Stimulated activated CD8-positive, alpha-beta memory T cell treated with anti-CD3 and anti-CD28 coated beads, Interleukin-7, amount 100 ng/mL, for 48 hours (primary cell): ENCODE measurements around the gene LIM2.
A peak's percentile ranks its signal among the peaks of the same experiment; 100 is the strongest.
"Not testable (repeated sequence)": the region's sequence is repeated elsewhere in the genome, so short reads cannot be mapped to it uniquely, and the experiment has no call there.

Source experiments
- DNase-seq, 2 donors: peaks; one replicate each; pipeline ENCODE4 v3.0.0-alpha.2; 2020; ENCODE audit warnings: low read depth in 1 of 2; ENCODE audit errors: extremely low read depth in 1 of 2

The LIM2 gene

DNA sequence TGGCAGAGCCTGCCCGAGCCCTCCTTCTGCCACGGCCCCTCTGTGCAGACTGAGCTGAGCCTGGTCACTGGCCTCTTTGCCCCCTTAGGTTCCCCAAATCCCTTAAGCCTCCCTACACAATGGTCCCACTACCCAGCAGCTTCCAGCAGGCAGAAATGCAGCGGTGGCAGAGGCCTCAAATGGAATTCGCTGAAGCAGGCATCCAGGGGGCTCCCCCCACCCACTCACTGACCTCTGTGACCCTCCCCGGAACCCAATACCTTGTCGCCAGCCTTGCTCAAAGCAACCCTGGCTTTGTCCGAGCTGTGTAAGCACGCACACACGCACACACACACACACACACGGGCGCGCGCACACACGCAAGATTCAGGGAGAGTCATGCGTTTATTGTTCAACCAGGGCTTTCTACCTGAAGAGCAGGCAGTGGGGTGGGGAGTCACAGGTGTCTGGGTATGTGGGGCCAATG lies at the start of gene LIM2:
Gene LIM2, minus strand, starts transcription at position 51 of the 466 bp plus-strand sequence. CDS start 531 bp downstream, outside the sequence.
- DNase-seq = no peak

DNA sequence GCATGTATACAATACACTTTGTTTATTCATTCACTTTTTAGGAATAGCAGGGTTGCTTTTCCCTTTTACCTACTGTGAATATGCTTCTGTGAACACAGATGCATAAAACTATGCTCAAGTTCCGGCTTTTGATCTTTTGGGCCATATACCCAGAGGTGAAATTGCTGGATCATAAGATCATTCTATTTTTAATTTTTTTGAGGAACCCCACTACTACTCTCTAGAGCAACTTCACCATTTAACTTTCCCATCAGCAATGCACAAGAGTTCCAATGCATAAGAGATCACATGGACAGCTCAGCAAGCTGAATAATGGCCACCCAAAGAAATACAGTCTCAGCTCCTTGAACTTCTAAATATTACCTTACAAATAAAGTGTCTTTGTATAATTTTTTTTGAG lies 46.7 kb upstream of the LIM2 start:
- DNase-seq = no peak

- DNase-seq = no peak
Observed at GRCh38 chr19:51433043-51433442, 45.3 kb upstream of the LIM2 start.

DNA sequence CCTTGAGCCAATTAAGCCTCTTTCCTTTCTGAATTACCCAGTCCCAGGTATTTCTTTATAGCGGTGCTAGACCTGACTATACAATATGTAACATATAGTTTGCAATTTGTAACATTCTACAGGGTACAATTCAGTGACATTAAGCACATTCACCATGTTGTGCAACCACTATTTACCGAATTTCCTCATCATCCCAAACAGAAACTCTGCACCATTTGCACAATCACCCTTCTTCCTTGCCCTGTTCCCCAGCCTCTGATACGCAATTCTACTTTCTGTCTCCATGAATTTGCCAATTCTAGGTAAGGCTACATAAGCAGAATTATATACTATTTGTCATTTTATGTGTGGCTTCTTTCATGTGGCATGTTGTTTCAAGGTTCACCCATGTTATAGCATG lies 43.4 kb upstream of the LIM2 start:
- no peak for DNase-seq

DNA sequence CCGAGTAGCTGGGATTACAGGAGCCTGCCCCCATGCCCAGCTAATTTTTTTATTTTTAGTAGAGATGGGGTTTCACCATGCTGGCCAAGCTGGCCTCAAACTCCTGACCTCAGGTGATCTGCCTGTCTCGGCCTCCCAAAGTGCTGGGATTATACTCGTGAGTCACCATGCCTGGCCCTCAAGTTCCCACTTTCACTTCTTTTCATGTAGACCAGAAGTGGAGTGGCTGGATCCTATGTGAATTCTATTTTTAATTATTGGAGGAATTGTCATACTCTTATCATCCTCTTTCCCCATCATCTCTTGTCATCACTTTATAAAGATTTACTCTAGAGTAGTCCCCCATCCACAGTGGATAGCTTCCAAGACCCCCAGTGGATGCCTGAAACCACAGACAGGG lies 42.4 kb upstream of the LIM2 start:
- no peak for DNase-seq

- no peak for DNase-seq
Observed at GRCh38 chr19:51427201-51427600, 39.4 kb upstream of the LIM2 start.

GRCh38 chr19:51422053-51422448 lies 34.3 kb upstream of the LIM2 start:
- DNase-seq = peak; percentile 72 to 74

GRCh38 chr19:51421229-51422052 lies 33.7 kb upstream of the LIM2 start:
- DNase-seq = no peak

DNA sequence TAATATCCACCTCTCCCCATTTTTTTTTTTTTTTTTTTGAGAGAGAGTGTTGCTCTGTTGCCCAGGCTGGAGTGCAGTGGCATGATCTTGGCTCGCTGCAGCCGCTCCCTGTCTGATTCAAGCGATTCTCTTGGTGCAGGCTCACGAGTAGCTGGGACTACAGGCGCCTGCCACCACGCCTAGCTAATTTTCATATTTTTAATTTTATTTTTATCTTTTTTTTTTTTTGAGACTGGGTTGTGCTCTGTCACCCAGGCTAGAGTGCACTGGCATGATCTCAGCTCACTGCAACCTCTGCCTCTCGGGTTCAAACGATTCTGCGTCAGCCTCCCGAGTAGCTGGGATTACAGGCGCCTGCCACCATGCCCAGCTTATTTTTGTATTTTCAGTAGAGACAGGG lies 32.7 kb upstream of the LIM2 start:
- not testable (repeated sequence) for DNase-seq

- DNase-seq = no peak
Observed at GRCh38 chr19:51418707-51419106, 30.9 kb upstream of the LIM2 start.

DNA sequence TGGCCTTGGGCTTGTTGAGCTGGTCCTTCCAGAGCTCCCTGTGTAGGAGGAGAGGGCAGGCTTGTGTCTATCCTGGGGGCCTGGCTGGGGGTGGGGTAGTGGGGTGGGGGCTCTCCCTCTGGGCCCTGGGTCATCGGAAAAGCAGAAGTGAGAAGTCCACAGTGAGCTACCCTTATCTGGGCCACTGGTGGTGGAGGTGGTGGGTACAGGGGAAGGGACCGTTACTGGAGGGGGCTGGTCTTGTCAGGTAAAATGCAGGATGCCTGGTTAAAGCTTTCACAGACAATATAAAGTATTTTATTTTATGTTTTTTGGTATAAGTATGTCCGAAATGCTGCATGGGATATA lies 30.0 kb upstream of the LIM2 start:
- DNase-seq = no peak

DNA sequence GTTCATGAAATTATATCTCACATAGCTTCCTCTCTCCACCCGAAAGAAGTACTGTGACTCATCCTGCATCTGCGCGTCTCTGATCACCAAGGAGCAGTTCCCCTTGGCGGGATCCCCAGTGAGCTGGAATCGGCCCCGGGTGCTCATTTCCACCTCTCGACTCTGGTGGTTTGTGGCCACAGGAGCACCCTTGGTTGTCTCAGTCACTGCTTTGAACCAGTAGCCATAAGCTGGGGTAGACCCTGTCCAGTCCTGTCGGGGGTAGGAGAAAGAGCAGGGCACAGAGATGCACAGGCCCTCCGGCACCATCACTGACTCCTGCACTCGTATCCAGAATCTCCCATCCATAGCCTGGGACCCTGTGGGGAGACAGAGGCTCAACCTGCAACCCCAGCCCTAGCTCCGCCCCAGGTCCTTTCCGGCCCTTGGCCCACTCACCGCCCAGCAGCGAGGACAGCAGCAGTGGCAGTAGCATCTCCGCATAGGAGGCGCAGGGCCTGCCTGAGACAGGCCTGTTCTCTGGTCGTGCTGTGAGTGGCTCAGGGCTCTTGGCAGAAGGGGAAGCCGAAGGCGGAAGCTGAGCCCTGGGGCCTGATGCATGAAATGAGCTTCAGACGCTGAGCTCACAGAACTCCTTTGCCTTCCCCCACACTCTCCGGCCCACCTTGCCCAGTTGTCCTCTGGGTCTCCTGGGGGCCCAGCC lies 29.5 kb upstream of the LIM2 start, which contains the start of gene SIGLEC10:
Gene SIGLEC10, minus strand, starts transcription at position 536 of the 703 bp plus-strand sequence. Its CDS starts 61 bp downstream, at position 475.
- no peak for DNase-seq

- not testable (repeated sequence) for DNase-seq
Observed at GRCh38 chr19:51416422-51416821, 28.6 kb upstream of the LIM2 start.

GRCh38 chr19:51415187-51415586 lies 27.4 kb upstream of the LIM2 start:
- no peak for DNase-seq

DNA sequence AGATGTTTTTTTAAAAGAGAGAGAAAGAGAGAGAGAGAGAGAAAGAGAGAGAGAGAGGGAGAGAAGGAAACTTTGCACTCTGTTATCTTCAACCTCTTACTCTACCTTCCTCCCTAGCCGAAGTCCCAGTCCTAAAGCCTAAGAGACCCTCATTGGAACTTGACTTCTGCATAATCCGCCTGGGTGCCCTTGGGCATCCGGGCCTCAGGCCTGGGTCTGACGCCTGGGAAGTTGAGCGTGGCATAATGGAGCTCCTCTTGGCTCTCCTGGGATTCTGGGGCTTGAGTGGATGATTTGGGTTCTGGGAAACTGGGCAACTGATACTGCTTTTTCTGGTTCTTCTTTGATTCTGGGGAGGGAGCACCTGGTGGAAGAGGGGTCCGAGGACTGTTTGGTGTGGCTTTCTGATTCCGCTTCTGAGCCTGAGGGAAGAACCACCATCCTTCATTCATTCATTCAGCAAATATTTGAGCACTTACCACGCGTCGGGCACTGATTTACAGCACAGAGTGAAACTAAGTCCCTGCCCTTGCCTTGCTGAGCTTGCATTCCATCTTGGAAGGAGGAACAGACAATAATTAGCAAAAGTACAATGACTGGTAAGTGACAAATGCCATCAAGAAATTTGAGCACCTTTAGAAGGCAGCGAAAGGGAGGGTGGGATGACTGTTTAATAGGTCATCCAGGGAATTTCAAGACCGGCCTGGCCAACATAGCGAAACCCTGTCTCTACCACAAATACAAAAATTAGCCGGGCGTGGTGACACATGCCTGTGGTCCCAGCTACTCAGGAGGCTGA lies 23.4 kb upstream of the LIM2 start:
- DNase-seq = no peak

- no peak for DNase-seq
Observed at GRCh38 chr19:51407511-51408131, 19.8 kb upstream of the LIM2 start.

- no peak for DNase-seq
Observed at GRCh38 chr19:51402117-51402516, 14.3 kb upstream of the LIM2 start.

- DNase-seq = not testable (repeated sequence)
Observed at GRCh38 chr19:51399936-51400335, 12.2 kb upstream of the LIM2 start.

- DNase-seq = no peak
Observed at GRCh38 chr19:51399231-51399630, 11.5 kb upstream of the LIM2 start.

DNA sequence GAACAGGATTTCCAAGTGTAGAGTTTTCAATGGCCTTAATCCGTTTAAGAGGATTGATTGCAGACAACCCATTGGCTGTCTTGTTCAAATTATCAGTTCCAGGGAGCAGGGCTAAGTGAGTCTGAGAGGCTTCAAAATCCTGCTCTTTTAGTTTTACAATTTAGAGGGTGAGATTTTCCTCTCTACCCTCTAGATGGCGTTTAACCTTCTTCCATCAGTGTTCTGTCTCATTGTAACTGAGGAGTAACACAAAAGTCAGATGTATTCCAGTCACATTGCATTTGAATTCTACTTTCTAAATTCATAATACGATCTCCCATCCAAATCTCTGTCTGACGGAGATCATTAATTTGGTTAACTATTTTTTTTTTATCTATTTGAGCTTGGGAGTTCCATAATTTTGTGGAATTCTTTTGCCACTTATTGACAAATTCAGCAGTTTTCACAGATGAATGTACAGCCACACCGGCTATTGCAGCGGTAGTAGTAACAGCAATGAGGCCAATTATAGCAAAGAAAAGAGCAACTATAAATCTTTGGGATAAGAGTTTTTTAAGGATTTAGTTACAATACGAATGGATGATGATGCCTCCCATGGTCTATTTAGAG lies 10.4 kb upstream of the LIM2 start:
- no peak for DNase-seq
